Activated CD8-positive, alpha-beta T cell treated with anti-CD3 and anti-CD28 coated beads for 36 hours (primary cell): ENCODE data around the gene CD27. TPM values are rescaled to one million over a fixed set of nuclear protein-coding genes. Genes with fewer than 3 reads are reported as not detected.
"Not testable (repeated sequence)": the region's sequence is repeated elsewhere in the genome, so short reads cannot be mapped to it uniquely, and the experiment has no call there.

Source experiments
- ATAC-seq: fragments of 200-7000 bp; cut with Tn5 transposase; one replicate; pipeline ENCODE4 v1.10.0; 2021; ENCODE audit warnings: mild to moderate bottlenecking, moderate library complexity
- CTCF ChIA-PET: fragments of 350-600 bp; sonication (Branson Sonifier 250); formaldehyde crosslinking; loops from one replicate; lab custom pipeline; 2021; ENCODE audit warnings: antibody characterized with exemption; lab: Charles Lee
- POLR2A ChIA-PET: fragments of 350-600 bp; sonication (Branson Sonifier 250); formaldehyde crosslinking; loops from one replicate; lab custom pipeline; 2021; ENCODE audit warnings: antibody characterized with exemption; lab: Charles Lee
- DNase-seq: peaks from one replicate; pipeline ENCODE4 v3.0.0-alpha.2; 2020
- H3K27ac Mint-ChIP-seq: one replicate; pipeline ENCODE4 v1.8.0; 2021; ENCODE audit warnings: mild to moderate bottlenecking, mixed read lengths
- H3K27me3 Mint-ChIP-seq: one replicate; pipeline ENCODE4 v1.8.0; 2021; ENCODE audit warnings: mixed read lengths
- H3K36me3 Mint-ChIP-seq: one replicate; pipeline ENCODE4 v1.8.0; 2021; ENCODE audit warnings: low read depth, mixed read lengths
- H3K4me1 Mint-ChIP-seq: one replicate; pipeline ENCODE4 v1.8.0; 2021; ENCODE audit warnings: low read depth, mixed read lengths
- H3K4me3 Mint-ChIP-seq: one replicate; pipeline ENCODE4 v1.8.0; 2021; ENCODE audit warnings: mild to moderate bottlenecking, moderate library complexity, mixed read lengths
- H3K9me3 Mint-ChIP-seq: one replicate; pipeline ENCODE4 v1.8.0; 2021; ENCODE audit warnings: mixed read lengths
- intact Hi-C: fragments of 100-400 bp; cut with micrococcal nuclease; formaldehyde crosslinking; loops from one replicate; pipeline ENCODE4 v1.10.0; 2022
- total RNA-seq, 2 experiments: library from RNA; stranded (reverse); gene quantifications; one replicate each; pipeline ENCODE4 v1.2.3, GENCODE V29; 2021
- TF ChIP-seq, protein P1 (sequence below): fragments of 200-600 bp; IDR thresholded peaks from one replicate; pipeline ENCODE4 v1.8.0; 2022; ENCODE audit warnings: antibody characterized with exemption, mild to moderate bottlenecking

The CD27 gene
- total RNA-seq, 2 experiments from 2014 or later: 160 to 164 TPM

DNA sequence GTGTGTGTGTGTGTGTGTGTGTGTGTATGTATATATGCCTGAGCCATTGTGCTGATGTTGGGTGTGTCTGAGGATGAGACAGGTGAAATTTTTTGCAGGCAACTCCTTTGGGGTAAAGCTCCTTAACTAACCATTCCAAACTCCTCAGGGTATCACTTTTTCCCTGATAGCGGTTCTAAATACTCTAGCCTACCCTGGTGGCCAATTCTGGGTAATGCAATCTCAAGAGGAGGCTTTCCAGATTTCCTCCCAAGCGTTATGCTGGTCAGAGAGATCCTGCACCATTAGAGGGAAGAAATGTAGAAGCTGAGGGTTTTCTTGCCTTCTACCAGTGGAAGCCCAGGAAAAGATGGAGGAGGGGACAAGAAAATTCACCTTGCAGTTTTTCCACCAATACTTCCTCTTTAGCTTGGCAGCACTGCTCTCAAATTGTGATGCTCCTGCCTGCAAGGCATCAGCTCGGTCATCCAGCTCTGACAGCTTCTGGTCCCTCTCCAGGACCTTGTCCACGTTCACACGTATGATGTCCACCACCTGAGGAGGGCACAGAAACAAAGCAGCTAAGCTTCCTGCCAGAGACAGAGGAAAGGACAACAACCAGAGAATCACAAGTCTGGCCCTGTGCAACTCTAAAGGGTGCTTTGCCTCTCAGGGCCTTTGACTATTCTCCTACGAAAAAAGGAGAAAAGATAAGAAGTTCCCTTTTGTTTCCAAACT, 20.9 kb downstream of the CD27 start:
- Mint-ChIP-seq H3K27ac (peak overlapping the region; percentile 88), H3K36me3 (peaks cover 93% of the 10 kb centered on the region), H3K4me3 (peak overlapping the region; percentile 89), H3K27me3 (no peaks in the 10 kb centered on the region), H3K4me1 (peaks cover 78% of the 10 kb centered on the region), H3K9me3 (no peaks in the 10 kb centered on the region)
- peak; percentile 56 for DNase-seq
- TF ChIP-seq, protein P1, sequence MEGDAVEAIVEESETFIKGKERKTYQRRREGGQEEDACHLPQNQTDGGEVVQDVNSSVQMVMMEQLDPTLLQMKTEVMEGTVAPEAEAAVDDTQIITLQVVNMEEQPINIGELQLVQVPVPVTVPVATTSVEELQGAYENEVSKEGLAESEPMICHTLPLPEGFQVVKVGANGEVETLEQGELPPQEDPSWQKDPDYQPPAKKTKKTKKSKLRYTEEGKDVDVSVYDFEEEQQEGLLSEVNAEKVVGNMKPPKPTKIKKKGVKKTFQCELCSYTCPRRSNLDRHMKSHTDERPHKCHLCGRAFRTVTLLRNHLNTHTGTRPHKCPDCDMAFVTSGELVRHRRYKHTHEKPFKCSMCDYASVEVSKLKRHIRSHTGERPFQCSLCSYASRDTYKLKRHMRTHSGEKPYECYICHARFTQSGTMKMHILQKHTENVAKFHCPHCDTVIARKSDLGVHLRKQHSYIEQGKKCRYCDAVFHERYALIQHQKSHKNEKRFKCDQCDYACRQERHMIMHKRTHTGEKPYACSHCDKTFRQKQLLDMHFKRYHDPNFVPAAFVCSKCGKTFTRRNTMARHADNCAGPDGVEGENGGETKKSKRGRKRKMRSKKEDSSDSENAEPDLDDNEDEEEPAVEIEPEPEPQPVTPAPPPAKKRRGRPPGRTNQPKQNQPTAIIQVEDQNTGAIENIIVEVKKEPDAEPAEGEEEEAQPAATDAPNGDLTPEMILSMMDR: peak; percentile 92
- ATAC-seq: no peak
- CTCF ChIA-PET: interaction anchor here (0.6 to 7.5 kb wide), 39 partner anchors 9 to 386 kb away, joined by 3 to 145 read pairs (median 5); partner anchors contain the start of genes CD27, GAPDH, MRPL51 and TAPBPL
- intact Hi-C loops: loop anchor here (1.0 to 10.0 kb wide), 2 partner anchors 42 to 131 kb away; no protein-coding TSS in a partner anchor
- POLR2A ChIA-PET: interaction anchor here (0.7 to 2.2 kb wide), 21 partner anchors 9 to 148 kb away, joined by 3 to 33 read pairs (median 4); partner anchors contain the start of genes GAPDH, MRPL51 and TAPBPL

DNA sequence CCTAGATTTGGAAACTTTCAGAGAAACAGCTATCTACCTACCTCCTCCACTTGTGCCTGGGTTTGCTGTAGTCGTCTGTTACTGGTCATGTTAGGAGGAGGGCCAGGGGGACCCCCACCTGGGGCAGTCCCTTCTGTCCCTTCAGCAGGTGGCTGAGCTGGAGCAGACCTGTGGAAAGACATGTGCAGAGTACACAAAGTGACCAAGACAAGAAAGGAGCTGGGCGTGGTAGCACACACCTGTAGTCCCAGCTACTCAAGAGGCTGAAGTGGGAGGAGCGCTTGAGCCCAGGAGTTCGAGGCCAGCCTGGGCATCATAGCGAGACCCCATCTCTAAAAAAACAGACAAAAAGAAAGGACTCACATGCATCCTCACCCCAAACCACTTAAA, 21.4 kb downstream of the CD27 start:
- H3K4me3 Mint-ChIP-seq: peak overlapping the region; percentile 89
- no peak for DNase-seq
- CTCF ChIA-PET: interaction anchor here (0.6 to 7.5 kb wide), 33 partner anchors 9 to 386 kb away, joined by 3 to 145 read pairs (median 5); partner anchors contain the start of genes CD27, GAPDH, MRPL51 and TAPBPL
- intact Hi-C loops: loop anchor here (10.0 kb wide), 1 partner anchor 131 kb away; no protein-coding TSS in a partner anchor
- POLR2A ChIA-PET: interaction anchor here (0.7 to 2.2 kb wide), 18 partner anchors 9 to 149 kb away, joined by 3 to 33 read pairs (median 5); partner anchors contain the start of genes GAPDH and TAPBPL
- peaks cover 76% of the 10 kb centered on the region for H3K4me1 Mint-ChIP-seq
- peak overlapping the region; percentile 88 for H3K27ac Mint-ChIP-seq
- H3K27me3 Mint-ChIP-seq: no peaks in the 10 kb centered on the region
- ATAC-seq: no peak
- peaks cover 87% of the 10 kb centered on the region for H3K36me3 Mint-ChIP-seq
- TF ChIP-seq, protein P1: no peak
- no peaks in the 10 kb centered on the region for H3K9me3 Mint-ChIP-seq

DNA sequence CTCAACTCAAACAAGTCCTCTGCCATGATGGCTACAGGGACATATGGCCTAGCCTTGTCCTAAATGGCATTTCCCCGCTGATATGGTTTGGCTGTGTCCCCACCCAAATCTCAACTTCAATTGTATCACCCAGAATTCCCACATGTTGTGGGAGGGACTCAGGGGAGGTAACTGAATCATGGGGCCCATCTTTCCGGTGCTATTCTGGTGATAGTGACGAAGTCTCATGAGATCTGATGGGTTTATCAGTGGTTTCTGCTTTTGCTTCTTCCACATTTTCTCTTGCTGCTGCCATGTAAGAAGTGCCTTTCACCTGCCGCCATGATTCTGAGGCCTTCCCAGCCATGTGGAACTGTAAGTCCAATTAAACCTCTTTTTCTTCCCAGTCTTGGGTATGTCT, 22.0 kb downstream of the CD27 start:
- not testable (repeated sequence) for ATAC-seq, H3K9me3 Mint-ChIP-seq, H3K27me3 Mint-ChIP-seq, DNase-seq
- intact Hi-C loops: loop anchor here (10.0 kb wide), 1 partner anchor 132 kb away; no protein-coding TSS in a partner anchor
- Mint-ChIP-seq H3K4me1 (peaks cover 74% of the 10 kb centered on the region), H3K36me3 (peaks cover 81% of the 10 kb centered on the region), H3K4me3 (peak overlapping the region; percentile 89), H3K27ac (peak overlapping the region; percentile 88)
- POLR2A ChIA-PET: interaction anchor here (2.2 to 6.7 kb wide), 6 partner anchors 16 to 42 kb away, joined by 14 to 110 read pairs (median 30); partner anchors contain the start of genes CD27 and TAPBPL
- CTCF ChIA-PET: interaction anchor here (1.2 to 7.5 kb wide), 12 partner anchors 10 to 144 kb away, joined by 3 to 145 read pairs (median 17); partner anchors contain the start of genes CD27, GAPDH and TAPBPL

DNA sequence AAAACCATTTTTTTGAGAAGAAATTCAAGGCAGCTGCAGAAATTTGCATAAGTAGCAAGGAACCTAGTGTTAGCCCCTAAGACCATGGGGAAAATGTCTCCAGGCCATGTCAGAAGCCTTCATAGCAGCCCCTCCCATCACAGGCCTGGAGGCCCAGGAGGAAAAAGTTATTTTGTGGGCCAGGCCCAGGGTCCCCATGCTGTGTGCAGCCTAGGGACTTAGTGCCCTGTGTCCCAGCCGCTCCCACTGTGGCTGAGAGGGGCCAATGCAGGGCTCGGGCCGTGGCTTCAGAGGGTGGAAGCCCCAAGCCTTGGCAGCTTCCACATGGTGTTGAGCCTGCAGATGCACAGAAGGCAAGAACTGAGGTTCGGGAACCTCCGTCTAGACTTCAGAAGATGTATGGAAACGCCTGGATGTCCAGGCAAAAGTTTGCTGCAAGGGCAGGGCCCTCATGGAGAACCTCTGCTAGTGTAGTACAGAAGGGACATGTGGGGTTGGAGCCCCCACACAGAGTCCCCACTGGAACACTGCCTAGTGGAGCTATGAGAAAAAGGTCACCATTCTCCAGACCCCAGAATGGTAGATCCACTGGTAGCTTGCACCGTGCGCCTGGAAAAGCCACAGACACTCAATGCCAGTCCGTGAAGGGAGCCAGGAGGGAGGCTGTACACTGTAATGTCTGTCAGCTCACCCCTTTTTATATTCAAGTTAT, 23.0 kb downstream of the CD27 start:
- DNase-seq, H3K27me3 Mint-ChIP-seq, H3K9me3 Mint-ChIP-seq, ATAC-seq: not testable (repeated sequence)
- intact Hi-C loops: loop anchor here (10.0 kb wide), 1 partner anchor 133 kb away; no protein-coding TSS in a partner anchor
- Mint-ChIP-seq H3K27ac (peak overlapping the region; percentile 88), H3K4me1 (peaks cover 69% of the 10 kb centered on the region), H3K36me3 (peaks cover 72% of the 10 kb centered on the region), H3K4me3 (peak overlapping the region; percentile 89)
- POLR2A ChIA-PET: interaction anchor here (0.6 to 6.7 kb wide), 4 partner anchors 8 to 46 kb away, joined by 3 to 110 read pairs (median 55); partner anchors contain the start of genes CD27 and TAPBPL
- CTCF ChIA-PET: interaction anchor here (1.1 to 5.9 kb wide), 3 partner anchors 31 to 133 kb away, joined by 3 to 56 read pairs (median 4); no protein-coding TSS in a partner anchor

DNA sequence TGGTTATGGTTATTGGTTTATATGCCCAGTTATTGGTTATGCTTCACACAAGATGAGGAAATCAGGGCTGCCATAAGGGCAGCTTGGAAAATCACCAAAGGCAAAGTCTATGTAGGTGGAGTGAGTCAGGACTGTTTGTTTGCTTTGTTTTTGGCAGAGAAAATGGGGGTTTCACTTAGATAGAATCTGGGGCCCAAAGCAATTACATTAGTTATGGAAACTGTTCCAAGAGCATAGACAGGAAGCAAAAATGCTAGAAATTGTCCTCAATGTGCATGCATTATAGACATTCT, 23.5 kb downstream of the CD27 start:
- peaks cover 66% of the 10 kb centered on the region for H3K36me3 Mint-ChIP-seq
- peak overlapping the region; percentile 89 for H3K4me3 Mint-ChIP-seq
- no peak for DNase-seq
- CTCF ChIA-PET: interaction anchor here (1.1 to 5.9 kb wide), 4 partner anchors 10 to 133 kb away, joined by 3 to 56 read pairs (median 4); no protein-coding TSS in a partner anchor
- POLR2A ChIA-PET: interaction anchor here (4.5 to 6.7 kb wide), 3 partner anchors 9 to 43 kb away, joined by 47 to 110 read pairs (median 63); partner anchors contain the start of genes CD27 and TAPBPL
- peak overlapping the region; percentile 88 for H3K27ac Mint-ChIP-seq
- intact Hi-C loops: loop anchor here (10.0 kb wide), 1 partner anchor 133 kb away; no protein-coding TSS in a partner anchor
- ATAC-seq: no peak
- no peaks in the 10 kb centered on the region for H3K27me3 Mint-ChIP-seq
- no peaks in the 10 kb centered on the region for H3K9me3 Mint-ChIP-seq
- TF ChIP-seq, protein P1: no peak
- peaks cover 64% of the 10 kb centered on the region for H3K4me1 Mint-ChIP-seq
